Smooth muscle cell (in vitro differentiated cells): ENCODE measurements around the gene ARL5A. TPM values are rescaled to one million over a fixed set of nuclear protein-coding genes. Genes with fewer than 3 reads are reported as not detected.
"Not testable (repeated sequence)": the region's sequence is repeated elsewhere in the genome, so short reads cannot be mapped to it uniquely, and the experiment has no call there.

Experiments
- DNase-seq: peaks from one replicate; lab custom pipeline; 2025; ENCODE audit not compliant: unreplicated experiment; lab: John Stamatoyannopoulos, UW
- H2AFZ ChIP-seq: fragments of 200-600 bp; sonication (generic); 2 replicates; pipeline ENCODE4 v1.6.0; 2016; ENCODE audit warnings: antibody characterized with exemption, low read depth, mild to moderate bottlenecking
- H3F3A ChIP-seq: fragments of 200-600 bp; sonication (generic); 2 replicates; pipeline ENCODE4 v1.6.0; 2017; ENCODE audit warnings: antibody characterized with exemption, low read depth
- H3K27ac ChIP-seq: fragments of 200-600 bp; sonication (generic); 2 replicates; pipeline ENCODE4 v1.5.1; 2016; ENCODE audit warnings: low read depth, mild to moderate bottlenecking
- H3K27me3 ChIP-seq: fragments of 200-600 bp; sonication (generic); 2 replicates; pipeline ENCODE4 v1.6.1; 2016; ENCODE audit warnings: low read depth, mild to moderate bottlenecking
- H3K36me3 ChIP-seq: fragments of 200-600 bp; sonication (generic); 2 replicates; pipeline ENCODE4 v1.5.1; 2016; ENCODE audit warnings: low read depth
- H3K4me1 ChIP-seq: fragments of 200-600 bp; sonication (generic); 2 replicates; pipeline ENCODE4 v1.5.1; 2016; ENCODE audit warnings: low read depth
- H3K4me2 ChIP-seq: fragments of 200-600 bp; sonication (generic); 2 replicates; pipeline ENCODE4 v1.6.0; 2016; ENCODE audit warnings: mild to moderate bottlenecking
- H3K4me3 ChIP-seq: fragments of 200-600 bp; sonication (generic); 2 replicates; pipeline ENCODE4 v1.5.1; 2016; ENCODE audit warnings: mild to moderate bottlenecking
- H3K79me2 ChIP-seq: fragments of 200-600 bp; sonication (generic); 2 replicates; pipeline ENCODE4 v1.6.0; 2016; ENCODE audit warnings: low read depth, mild to moderate bottlenecking
- H3K9ac ChIP-seq: fragments of 200-600 bp; sonication (generic); 2 replicates; pipeline ENCODE4 v1.6.0; 2016; ENCODE audit warnings: low read depth
- H3K9me3 ChIP-seq: fragments of 200-600 bp; sonication (generic); replicated peaks from 2 replicates; pipeline ENCODE4 v1.5.1; 2016; ENCODE audit warnings: low read depth
- H4K20me1 ChIP-seq: fragments of 200-600 bp; sonication (generic); 2 replicates; pipeline ENCODE4 v1.6.0; 2016; ENCODE audit warnings: low read depth
- WGBS: methylation state at CpG from one replicate; pipeline ENCODE4 v1.1.7; 2016; ENCODE audit warnings: low lambda C conversion rate; 5-methylcytosine and 5-hydroxymethylcytosine counted together
- polyA plus RNA-seq: library from polyadenylated mRNA; unstranded; fragments of >200 nt; fragmentation: Nextera tagmentation; extraction: Ambion mirVana; gene quantifications from 2 replicates; pipeline ENCODE4 v1.2.1, GENCODE V29; 2016
- total RNA-seq: library from RNA; depleted of rRNA; stranded (reverse); fragments of >200 nt; gene quantifications from 2 replicates; pipeline ENCODE4 v1.2.3, GENCODE V29; 2014
- TF ChIP-seq, protein P1 (sequence below): fragments of 200-600 bp; sonication (generic); IDR thresholded peaks from 2 replicates; pipeline ENCODE4 v1.5.1; 2017; ENCODE audit warnings: borderline replicate concordance, mild to moderate bottlenecking, antibody characterized with exemption; ENCODE audit not compliant: insufficient read depth, poor library complexity, severe bottlenecking

The ARL5A gene, protein sequence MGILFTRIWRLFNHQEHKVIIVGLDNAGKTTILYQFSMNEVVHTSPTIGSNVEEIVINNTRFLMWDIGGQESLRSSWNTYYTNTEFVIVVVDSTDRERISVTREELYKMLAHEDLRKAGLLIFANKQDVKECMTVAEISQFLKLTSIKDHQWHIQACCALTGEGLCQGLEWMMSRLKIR
- total RNA-seq (81.2 and 101 TPM in 2 replicates), polyA plus RNA-seq (21.1 and 24.2 TPM in 2 replicates)

DNA sequence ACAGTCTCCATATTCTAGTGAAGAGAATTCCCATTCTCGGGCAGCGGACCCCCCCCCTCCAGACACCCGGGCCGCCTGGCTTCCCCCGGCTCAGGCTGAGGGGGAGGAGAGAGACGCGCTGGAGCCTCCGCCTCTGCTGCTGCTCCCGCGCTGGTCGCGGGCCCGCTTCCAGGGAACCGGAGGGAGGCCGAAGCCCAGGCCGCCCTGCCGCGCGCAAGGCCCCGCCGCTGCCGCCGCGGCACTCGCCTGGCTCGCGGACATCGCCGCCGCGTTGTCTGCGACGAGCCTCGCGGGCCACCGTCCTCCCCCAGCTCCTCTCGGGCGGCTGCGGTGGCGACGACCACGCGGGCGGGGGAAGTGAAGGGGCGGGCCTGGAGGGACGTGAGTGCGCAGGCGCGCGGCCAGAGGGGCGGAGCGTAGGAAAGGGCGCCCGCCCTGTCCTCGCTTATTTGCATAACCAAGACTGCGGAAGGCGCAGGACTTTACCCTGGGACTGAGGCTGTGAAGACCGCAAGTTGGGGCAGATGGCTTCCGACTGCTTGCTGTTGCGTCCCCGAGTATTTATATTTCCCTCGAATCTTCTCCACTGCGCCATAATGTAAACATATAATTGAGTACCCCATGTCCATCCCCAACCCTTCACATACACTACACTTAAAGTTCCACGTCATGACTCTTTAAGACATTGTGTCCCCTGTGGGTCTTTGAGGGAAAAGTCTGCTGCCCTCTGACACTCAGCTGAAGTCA, at the start of gene ARL5A:
Gene ARL5A, minus strand, starts transcription at position 279 of the 747 bp plus-strand sequence. Its CDS starts 245 bp downstream, at position 34.
- H3K4me1 ChIP-seq, result peaks cover 22% of the 10 kb centered on the region
- peak; percentile 79 for DNase-seq
- H4K20me1 ChIP-seq, result peaks cover 40% of the 10 kb centered on the region
- H3K27me3 ChIP-seq, result no peaks in the 10 kb centered on the region
- H3K4me3 ChIP-seq, result peak within 1 kb of the TSS; percentile 81
- TF ChIP-seq, protein P1, sequence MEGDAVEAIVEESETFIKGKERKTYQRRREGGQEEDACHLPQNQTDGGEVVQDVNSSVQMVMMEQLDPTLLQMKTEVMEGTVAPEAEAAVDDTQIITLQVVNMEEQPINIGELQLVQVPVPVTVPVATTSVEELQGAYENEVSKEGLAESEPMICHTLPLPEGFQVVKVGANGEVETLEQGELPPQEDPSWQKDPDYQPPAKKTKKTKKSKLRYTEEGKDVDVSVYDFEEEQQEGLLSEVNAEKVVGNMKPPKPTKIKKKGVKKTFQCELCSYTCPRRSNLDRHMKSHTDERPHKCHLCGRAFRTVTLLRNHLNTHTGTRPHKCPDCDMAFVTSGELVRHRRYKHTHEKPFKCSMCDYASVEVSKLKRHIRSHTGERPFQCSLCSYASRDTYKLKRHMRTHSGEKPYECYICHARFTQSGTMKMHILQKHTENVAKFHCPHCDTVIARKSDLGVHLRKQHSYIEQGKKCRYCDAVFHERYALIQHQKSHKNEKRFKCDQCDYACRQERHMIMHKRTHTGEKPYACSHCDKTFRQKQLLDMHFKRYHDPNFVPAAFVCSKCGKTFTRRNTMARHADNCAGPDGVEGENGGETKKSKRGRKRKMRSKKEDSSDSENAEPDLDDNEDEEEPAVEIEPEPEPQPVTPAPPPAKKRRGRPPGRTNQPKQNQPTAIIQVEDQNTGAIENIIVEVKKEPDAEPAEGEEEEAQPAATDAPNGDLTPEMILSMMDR, result no peak
- H3K79me2 ChIP-seq, result peaks cover 50% of the 10 kb centered on the region
- no peaks in the 10 kb centered on the region for H3F3A ChIP-seq
- peak within 1 kb of the TSS; percentile 94 for H2AFZ ChIP-seq
- no peaks in the 10 kb centered on the region for H3K36me3 ChIP-seq
- 1% methylated on average over 52 of the region's 64 CpGs for WGBS
- peak within 1 kb of the TSS; percentile 74 for H3K27ac ChIP-seq
- H3K9ac ChIP-seq, result peak within 1 kb of the TSS; percentile 94
- no peaks in the 10 kb centered on the region for H3K9me3 ChIP-seq
- peak within 1 kb of the TSS; percentile 92 for H3K4me2 ChIP-seq

DNA sequence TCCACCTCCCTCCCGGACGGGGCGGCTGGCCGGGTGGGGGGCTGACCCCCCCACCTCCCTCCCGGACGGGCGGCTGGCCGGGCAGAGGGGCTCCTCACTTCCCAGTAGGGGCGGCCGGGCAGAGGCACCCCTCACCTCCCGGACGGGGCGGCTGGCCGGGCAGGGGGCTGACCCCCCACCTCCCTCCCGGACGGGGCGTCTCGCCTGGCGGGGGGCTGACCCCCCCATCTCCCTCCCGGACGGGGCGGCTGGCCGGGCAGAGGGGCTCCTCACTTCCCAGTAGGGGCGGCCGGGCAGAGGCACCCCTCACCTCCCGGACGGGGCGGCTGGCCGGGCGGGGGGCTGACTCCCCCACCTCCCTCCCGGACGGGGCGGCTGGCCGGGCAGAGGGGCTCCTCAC, 47.4 kb upstream of the ARL5A start:
- not testable (repeated sequence) for H3K27me3 ChIP-seq, H3K79me2 ChIP-seq, H3K27ac ChIP-seq, H3K9me3 ChIP-seq, H3K4me2 ChIP-seq, H3K4me3 ChIP-seq, H3K36me3 ChIP-seq, H4K20me1 ChIP-seq, H3F3A ChIP-seq, H3K9ac ChIP-seq, H2AFZ ChIP-seq, H3K4me1 ChIP-seq, DNase-seq
- no CpG with 5 or more reads among the region's 34 CpGs for WGBS

DNA sequence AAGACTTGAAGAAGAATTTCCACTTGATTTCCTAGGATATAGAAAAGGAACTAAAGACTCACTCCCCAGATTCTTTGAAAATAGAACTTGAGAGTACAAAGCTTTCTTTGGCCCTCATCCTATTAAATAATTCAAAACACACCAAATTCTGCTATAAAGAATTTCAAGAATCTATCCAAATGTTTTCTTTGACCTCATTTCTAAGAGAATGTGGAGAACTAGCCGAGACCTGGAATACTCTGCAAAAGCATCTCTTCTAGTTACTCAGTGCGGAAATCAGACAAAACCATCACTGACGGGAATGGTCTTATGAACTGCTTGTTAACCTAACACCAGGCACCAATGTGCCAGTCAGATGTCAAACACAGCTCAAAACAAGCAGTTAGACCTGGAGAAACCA, 44.2 kb upstream of the ARL5A start:
- Histone ChIP-seq H3K27ac (no peak overlapping the region), H2AFZ (no peak overlapping the region), H3K79me2 (no peaks in the 10 kb centered on the region), H3K36me3 (no peaks in the 10 kb centered on the region), H3K9me3 (no peaks in the 10 kb centered on the region), H3K4me2 (no peak overlapping the region), H3K4me1 (no peaks in the 10 kb centered on the region), H3K9ac (no peak overlapping the region), H4K20me1 (no peaks in the 10 kb centered on the region), H3K27me3 (peaks cover 15% of the 10 kb centered on the region), H3F3A (no peaks in the 10 kb centered on the region), H3K4me3 (no peak overlapping the region)
- DNase-seq, result no peak
- WGBS, result 93% methylated on average over 3 of the region's 3 CpGs
- TF ChIP-seq, protein P1, result no peak

DNA sequence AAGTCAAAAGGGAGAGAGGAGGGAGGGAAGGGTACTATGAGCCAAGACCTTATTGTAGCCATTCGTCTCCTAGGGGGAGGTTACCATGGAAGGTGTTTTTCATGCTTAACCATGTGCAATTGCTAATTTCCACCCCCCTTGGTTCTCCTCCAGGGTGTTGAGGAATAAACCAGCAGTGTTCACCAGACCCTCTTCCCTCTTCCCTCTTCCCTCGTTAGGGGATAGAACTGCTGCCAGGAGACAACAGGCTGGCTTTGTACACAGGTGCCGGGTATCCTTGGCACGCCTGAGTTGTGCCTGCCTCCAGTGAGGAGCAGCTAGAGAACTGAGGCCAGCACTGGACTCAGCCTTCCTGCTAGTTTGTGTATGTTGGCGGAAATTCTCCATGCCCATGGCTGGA, 41.1 kb upstream of the ARL5A start:
- H3K4me2 ChIP-seq, result no peak overlapping the region
- H3K27me3 ChIP-seq, result peaks cover 15% of the 10 kb centered on the region
- TF ChIP-seq, protein P1, result no peak
- H3K27ac ChIP-seq, result no peak overlapping the region
- H2AFZ ChIP-seq, result no peak overlapping the region
- 94% methylated on average over 5 of the region's 5 CpGs for WGBS
- H3K4me3 ChIP-seq, result no peak overlapping the region
- no peak for DNase-seq
- H3K79me2 ChIP-seq, result no peaks in the 10 kb centered on the region
- H3K4me1 ChIP-seq, result no peaks in the 10 kb centered on the region
- no peaks in the 10 kb centered on the region for H4K20me1 ChIP-seq
- no peak overlapping the region for H3K9ac ChIP-seq
- no peaks in the 10 kb centered on the region for H3K36me3 ChIP-seq
- no peaks in the 10 kb centered on the region for H3K9me3 ChIP-seq
- H3F3A ChIP-seq, result no peaks in the 10 kb centered on the region
